ENCODE results near the gene WASL.

- no peak for TF ChIP-seq CTCF (IDR thresholded peaks at IDR 0.05)
- no peak for TF ChIP-seq POLR2A (IDR thresholded peaks at IDR 0.05)
Observed at GRCh38 chr7:123650595-123650994, 98.2 kb downstream of the WASL start.
